Sigmoid colon (tissue), 7 donors: ENCODE data around the gene CHRNB4. TPM values are rescaled to one million over a fixed set of nuclear protein-coding genes. Genes with fewer than 3 reads are reported as not detected.

ENCODE experiments used
- DNase-seq: peaks from one replicate; pipeline ENCODE4 v3.0.0-alpha.2; 2019
- H3K27ac ChIP-seq, 4 donors: fragments of 200-600 bp; sonication (generic); one replicate each; pipeline ENCODE4 v1.5.1; 2016 to 2019; ENCODE audit warnings: mild to moderate bottlenecking in 1 of 4
- H3K27me3 ChIP-seq, 3 donors: fragments of 200-600 bp; sonication (generic); one replicate each; pipeline ENCODE4 v1.5.1; 2019; ENCODE audit warnings: mild to moderate bottlenecking in 1 of 3
- H3K36me3 ChIP-seq, 4 donors: fragments of 200-600 bp; sonication (generic); one replicate each; pipeline ENCODE4 v1.5.1; 2016 to 2019
- H3K4me1 ChIP-seq, 4 donors: fragments of 200-600 bp; sonication (generic); one replicate each; pipeline ENCODE4 v1.5.1; 2017 to 2019
- H3K4me3 ChIP-seq, 4 donors: fragments of 200-600 bp; sonication (generic); one replicate each; pipeline ENCODE4 v1.5.1; 2017 to 2019; ENCODE audit warnings: mild to moderate bottlenecking in 2 of 4, moderate library complexity in 1 of 4
- H3K9me3 ChIP-seq, 4 donors: fragments of 200-600 bp in 3 of 4; sonication (generic) in 3 of 4; one replicate each; pipeline versions ENCODE4 v1.5.1 to v1.6.1; 2013 to 2019
- EP300 ChIP-seq, 4 donors: sonication (generic); formaldehyde crosslinking; IDR thresholded peaks; one replicate each; pipeline ENCODE4 v1.6.1; 2017; ENCODE audit warnings: antibody characterized with exemption in 4 of 4
- POLR2A ChIP-seq, 2 donors: fragments of 450-650 bp; IDR thresholded peaks; one replicate each; pipeline ENCODE4 v1.6.1; 2016; ENCODE audit warnings: antibody characterized with exemption in 2 of 2, mild to moderate bottlenecking in 2 of 2, moderate library complexity in 2 of 2
- POLR2AphosphoS5 ChIP-seq, 4 donors: sonication (generic); formaldehyde crosslinking; IDR thresholded peaks; one replicate each; pipeline ENCODE4 v1.6.1; 2017; ENCODE audit warnings: antibody characterized with exemption in 4 of 4
- WGBS, 2 donors: extraction: QIAGEN DNeasy Blood & Tissue Kit; methylation state at CpG; one replicate each; pipeline ENCODE4 v1.1.7; 2013; 5-methylcytosine and 5-hydroxymethylcytosine counted together
- intact Hi-C: fragments of 100-400 bp; cut with DNase I; formaldehyde crosslinking; loops from one replicate; pipeline ENCODE4 v1.15.1; 2023
- polyA plus RNA-seq, 3 donors: library from polyadenylated mRNA; stranded (reverse); fragments of 200-250 nt; gene quantifications; one replicate each; pipeline ENCODE4 v1.2.3, GENCODE V29; 2013
- small RNA-seq, 3 donors: library from RNA; depleted of rRNA; stranded (forward); fragments of <200 nt; gene quantifications; one replicate each; pipeline ENCODE3, GENCODE V24; 2016
- total RNA-seq, 4 donors: library from RNA; depleted of rRNA; stranded (reverse); fragments of >200 nt; gene quantifications; one replicate each; pipeline ENCODE4 v1.1.0, GENCODE V29; 2016
- TF ChIP-seq, protein P1 (sequence below), 4 experiments: fragments of 450-650 bp in 3 of 4; fragments of 200-600 bp in 1 of 4; IDR thresholded peaks; one replicate each; pipeline ENCODE4 v1.5.1; 2016 to 2019; ENCODE audit warnings: antibody characterized with exemption in 4 of 4, mild to moderate bottlenecking in 3 of 4, moderate library complexity in 2 of 4
- donor health status: healthy with polysubstance abuse.
- donor health status: Bipolar disorder and iron deficiency.
- donor health status: healthy.

CHRNB4 gene
- total and polyA plus RNA-seq, 7 donors = 0.33 to 2.5 (median 1.4) TPM; not detected in 2

DNA sequence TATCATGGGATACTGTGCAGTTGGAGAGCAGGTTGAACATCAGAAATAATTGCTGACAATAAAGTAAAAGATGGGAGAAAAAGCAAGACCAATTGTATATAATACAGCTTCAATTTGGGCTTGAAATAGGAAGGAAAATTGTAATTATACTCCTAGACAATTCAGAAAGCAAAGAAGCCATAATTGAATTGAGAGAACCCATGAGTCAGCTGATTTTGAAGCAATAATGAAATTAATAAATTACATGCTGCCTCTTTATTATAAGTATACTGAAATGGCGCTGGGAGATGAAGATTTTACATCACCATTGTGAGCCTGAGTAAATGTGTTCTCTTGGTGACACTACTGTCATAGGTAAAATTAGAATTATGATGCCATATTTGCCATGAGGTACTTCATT, 43.4 kb downstream of the CHRNB4 start:
- intact Hi-C loops = no loop called here
- Histone ChIP-seq H3K4me1 (no peaks in the 10 kb centered on the region), H3K4me3 (no peak overlapping the region), H3K9me3 (no peaks in the 10 kb centered on the region), H3K27ac (no peak overlapping the region), H3K27me3 (no peaks in the 10 kb centered on the region), H3K36me3 (peaks cover 0 to 7% (median 0%) of the 10 kb centered on the region in 4 donors)
- WGBS, 2 donors = 91 to 95% methylated on average over 1 of the region's 1 CpG
- DNase-seq = no peak
- TF ChIP-seq POLR2A (IDR thresholded peaks at IDR 0.05) (no peak), POLR2AphosphoS5 (IDR thresholded peaks at IDR 0.05) (no peak), EP300 (IDR thresholded peaks at IDR 0.05) (no peak)
- TF ChIP-seq, protein P1, sequence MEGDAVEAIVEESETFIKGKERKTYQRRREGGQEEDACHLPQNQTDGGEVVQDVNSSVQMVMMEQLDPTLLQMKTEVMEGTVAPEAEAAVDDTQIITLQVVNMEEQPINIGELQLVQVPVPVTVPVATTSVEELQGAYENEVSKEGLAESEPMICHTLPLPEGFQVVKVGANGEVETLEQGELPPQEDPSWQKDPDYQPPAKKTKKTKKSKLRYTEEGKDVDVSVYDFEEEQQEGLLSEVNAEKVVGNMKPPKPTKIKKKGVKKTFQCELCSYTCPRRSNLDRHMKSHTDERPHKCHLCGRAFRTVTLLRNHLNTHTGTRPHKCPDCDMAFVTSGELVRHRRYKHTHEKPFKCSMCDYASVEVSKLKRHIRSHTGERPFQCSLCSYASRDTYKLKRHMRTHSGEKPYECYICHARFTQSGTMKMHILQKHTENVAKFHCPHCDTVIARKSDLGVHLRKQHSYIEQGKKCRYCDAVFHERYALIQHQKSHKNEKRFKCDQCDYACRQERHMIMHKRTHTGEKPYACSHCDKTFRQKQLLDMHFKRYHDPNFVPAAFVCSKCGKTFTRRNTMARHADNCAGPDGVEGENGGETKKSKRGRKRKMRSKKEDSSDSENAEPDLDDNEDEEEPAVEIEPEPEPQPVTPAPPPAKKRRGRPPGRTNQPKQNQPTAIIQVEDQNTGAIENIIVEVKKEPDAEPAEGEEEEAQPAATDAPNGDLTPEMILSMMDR (IDR thresholded peaks at IDR 0.05) = no peak

DNA sequence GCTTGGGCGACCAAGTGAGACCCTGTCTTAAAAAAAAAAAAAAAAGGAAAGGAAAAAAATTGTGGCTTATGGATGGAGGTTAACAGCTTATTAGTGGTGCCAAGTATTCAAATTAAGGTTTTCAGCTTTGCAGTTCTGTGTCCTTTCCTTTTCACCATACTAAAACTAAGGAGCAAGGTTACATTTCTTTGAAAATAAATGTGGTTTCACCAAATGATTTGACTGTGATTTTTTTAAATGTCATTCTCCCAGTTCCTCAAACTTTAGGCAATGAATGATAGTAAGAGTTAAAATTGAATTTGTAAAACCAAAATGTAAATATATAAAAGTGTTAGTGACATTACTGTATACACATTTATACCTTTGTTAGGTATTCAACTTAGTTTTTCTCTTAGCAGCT, 66.1 kb downstream of the CHRNB4 start:
- no peak for DNase-seq
- Histone ChIP-seq H3K27me3 (no peaks in the 10 kb centered on the region), H3K27ac (no peak overlapping the region), H3K4me3 (no peak overlapping the region), H3K4me1 (no peaks in the 10 kb centered on the region), H3K9me3 (no peaks in the 10 kb centered on the region), H3K36me3 (no peaks in the 10 kb centered on the region)
- intact Hi-C loops = no loop called here
- 92 to 96% methylated on average over 1 of the region's 1 CpG for WGBS, 2 donors
- TF ChIP-seq, protein P1 (IDR thresholded peaks at IDR 0.05) = no peak

Small RNA genes lying within 50 kb of the gene (small RNA-seq; reads per million reads assigned to genes)
- gene AC067863.2 = 0 reads per million in 3 donors

Other genes starting within 250 kb of the CHRNB4 start
- gene IREB2, start 203.0 kb downstream of the CHRNB4 start, total RNA-seq = 10 to 100 TPM; 28.4 to 42.1 (median 34.3) TPM
- 10 to 100 TPM; 12.6 to 17.9 (median 13.2) TPM for gene IREB2, start 203.0 kb downstream of the CHRNB4 start, polyA plus RNA-seq
- 10 to 100 TPM in 3 of 4 donors, 1 to 10 TPM in 1; 9.1 to 17.8 (median 15.0) TPM for gene HYKK, start 133.6 kb downstream of the CHRNB4 start, total RNA-seq
- gene HYKK, start 133.6 kb downstream of the CHRNB4 start, polyA plus RNA-seq = 1 to 10 TPM; 4.0 to 7.2 (median 4.9) TPM
- gene PSMA4, start 100.8 kb downstream of the CHRNB4 start, total RNA-seq = 100 to 1,000 TPM in 3 of 4 donors, 10 to 100 TPM in 1; 90.8 to 173 (median 157) TPM
- 100 to 1,000 TPM; 249 to 390 (median 269) TPM for gene PSMA4, start 100.8 kb downstream of the CHRNB4 start, polyA plus RNA-seq
- 1 to 10 TPM; 1.2 to 3.0 (median 1.7) TPM for gene CHRNA5, start 75.7 kb downstream of the CHRNB4 start, total RNA-seq
- gene CHRNA5, start 75.7 kb downstream of the CHRNB4 start, polyA plus RNA-seq = 1 to 10 TPM in 2 of 3 donors, under 1 TPM in 1; 0.92 to 3.8 (median 1.8) TPM
- gene CHRNA3, start 20.2 kb downstream of the CHRNB4 start, total RNA-seq = 10 to 100 TPM in 3 of 4 donors, 1 to 10 TPM in 1; 5.4 to 13.8 (median 10.7) TPM
- gene CHRNA3, start 20.2 kb downstream of the CHRNB4 start, polyA plus RNA-seq = 1 to 10 TPM in 1 of 3 donors, under 1 TPM in 2; 0.23 to 6.9 (median 0.60) TPM
- 1 to 10 TPM; 1.6 to 8.3 (median 2.2) TPM for gene ADAMTS7, start 170.3 kb upstream of the CHRNB4 start, total RNA-seq
- gene ADAMTS7, start 170.3 kb upstream of the CHRNB4 start, polyA plus RNA-seq = 1 to 10 TPM in 1 of 3 donors, under 1 TPM in 1, not detected in 1; 0.23 to 1.9 TPM
- gene MORF4L1, start 231.7 kb upstream of the CHRNB4 start, total RNA-seq = 100 to 1,000 TPM; 269 to 500 (median 408) TPM
- 100 to 1,000 TPM; 245 to 318 (median 253) TPM for gene MORF4L1, start 231.7 kb upstream of the CHRNB4 start, polyA plus RNA-seq